ENCODE measurements around the gene PCDHB9.
"Not testable (repeated sequence)": the region's sequence is repeated elsewhere in the genome, so short reads cannot be mapped to it uniquely, and the experiment has no call there.

- not testable (repeated sequence) for TF ChIP-seq CTCF (conservative IDR thresholded peaks at IDR 0.05; ENCODE audit: low read depth, low read length); EZH2 (IDR thresholded peaks at IDR 0.05; ENCODE audit: low read length, unreplicated experiment)
Measured at GRCh38 chr5:141215504-141215903, 28.5 kb downstream of the PCDHB9 start.

Measured in PC-3 (cell line).